K562 (cell line): ENCODE data around the gene VILL. TPM values are rescaled to one million over a fixed set of nuclear protein-coding genes. Genes with fewer than 3 reads are reported as not detected.

Experiments
- CBX3 ChIP-seq, 2 experiments: IDR thresholded peaks; 1 replicate in 1 of 2; 2 replicates in 1 of 2; pipeline ENCODE4 v1.6.1; 2012; ENCODE audit warnings: inconsistent platforms in 2 of 2, low read length in 2 of 2, borderline replicate concordance in 1 of 2, control low read depth in 1 of 2
- KAT2B ChIP-seq: IDR thresholded peaks from one replicate; pipeline ENCODE4 v1.6.1; 2012; ENCODE audit warnings: low read depth, mild to moderate bottlenecking, control low read depth, inconsistent platforms, low read length, moderate library complexity
- MAFF ChIP-seq: IDR thresholded peaks from 2 replicates; pipeline ENCODE4 v1.6.1; 2012; ENCODE audit warnings: low read length, improper control_type of control experiment
- NEUROD1 ChIP-seq: fragments of 150-350 bp; IDR thresholded peaks from 2 replicates; pipeline ENCODE4 v1.6.1; 2014; ENCODE audit warnings: borderline replicate concordance, low read length, low read depth; ENCODE audit not compliant: partially characterized antibody
- RAD21 ChIP-seq, 2 experiments: fragments of 250-450 bp in 1 of 2; fragments of 450-650 bp in 1 of 2; sonication (Bioruptor Pico) in 1 of 2; formaldehyde crosslinking in 1 of 2; IDR thresholded peaks in 1 of 2; conservative IDR thresholded peaks in 1 of 2; 2 replicates each; pipeline versions ENCODE4 v1.4.0 to v1.8.0; 2020 to 2022; ENCODE audit warnings: mild to moderate bottlenecking in 2 of 2, moderate library complexity in 1 of 2
- RBM25 ChIP-seq: fragments of 200-400 bp; formaldehyde crosslinking; IDR thresholded peaks from 2 replicates; pipeline ENCODE4 v1.6.1; 2018; ENCODE audit warnings: low read length, low read depth, moderate library complexity; ENCODE audit not compliant: severe bottlenecking
- SMAD3 ChIP-seq: fragments of 450-650 bp; formaldehyde crosslinking; conservative IDR thresholded peaks from 2 replicates; pipeline ENCODE4 v1.4.0; 2020; ENCODE audit warnings: mild to moderate bottlenecking
- TEAD1 ChIP-seq, 2 experiments: fragments of 450-650 bp in 1 of 2; sonication (generic) in 1 of 2; formaldehyde crosslinking; IDR thresholded peaks; 2 replicates each; pipeline versions ENCODE4 v1.4.0 to v1.8.0; 2020 to 2022; ENCODE audit warnings: mild to moderate bottlenecking in 2 of 2, missing genetic modification reagents in 1 of 2
- XRCC4 ChIP-seq: IDR thresholded peaks from one replicate; pipeline ENCODE4 v1.6.1; 2011; ENCODE audit not compliant: insufficient read depth, insufficient read length; ENCODE audit errors: extremely low read depth
- ZBTB1 ChIP-seq: sonication (generic); formaldehyde crosslinking; IDR thresholded peaks from 2 replicates; pipeline ENCODE4 v1.8.1; 2023; ENCODE audit warnings: missing genetic modification reagents, low read depth, mild to moderate bottlenecking, borderline replicate concordance
- ZNF24 ChIP-seq: fragments of 450-650 bp; IDR thresholded peaks from 2 replicates; pipeline ENCODE4 v1.6.1; 2016
- ZNF707 ChIP-seq: fragments of 250-450 bp; sonication (Bioruptor Pico); conservative IDR thresholded peaks from 2 replicates; pipeline ENCODE4 v1.8.0; 2022; ENCODE audit warnings: inconsistent platforms, mild to moderate bottlenecking, moderate library complexity
- polyA plus RNA-seq, 8 experiments: library from polyadenylated mRNA; depleted of rRNA in 4 of 8; stranded (reverse) in 5 of 8; unstranded in 3 of 8; fragments of >200 nt; fragmentation: Nextera tagmentation in 2 of 8; fragmentation: Illumina TruSeq in 1 of 8; extraction: Ambion mirVana in 2 of 8; extraction: Trizol in 1 of 8; gene quantifications; 2 replicates each; pipeline versions ENCODE4 v1.2.1 to v1.2.3, GENCODE V29; 2011 to 2014; ENCODE audit warnings: inconsistent platforms in 1 of 8, missing spikeins in 1 of 8
- total RNA-seq, 7 experiments: library from RNA; depleted of rRNA in 6 of 7; stranded (reverse); fragments of >200 nt in 6 of 7; fragmentation: Illumina TruSeq in 2 of 7; extraction: Trizol in 2 of 7; gene quantifications; 2 replicates each; pipeline versions ENCODE4 v1.2.1 to v1.2.3, GENCODE V29; 2011 to 2021; ENCODE audit warnings: low replicate concordance in 1 of 7
- TF ChIP-seq, protein P1 (sequence below): sonication (generic); formaldehyde crosslinking; IDR thresholded peaks from 2 replicates; pipeline ENCODE4 v1.8.1; 2023; ENCODE audit warnings: mild to moderate bottlenecking, missing genetic modification reagents
- TF ChIP-seq, protein P2 (sequence below), 2 experiments: fragments of 450-650 bp; formaldehyde crosslinking in 1 of 2; IDR thresholded peaks; 2 replicates each; pipeline versions ENCODE4 v1.4.0 to v1.6.1; 2014 to 2020; ENCODE audit warnings: mild to moderate bottlenecking in 2 of 2, borderline replicate concordance in 1 of 2, low read depth in 1 of 2
- TF ChIP-seq, protein P3 (sequence below): sonication (generic); formaldehyde crosslinking; IDR thresholded peaks from 2 replicates; pipeline ENCODE4 v1.8.0; 2023; ENCODE audit warnings: mild to moderate bottlenecking, missing genetic modification reagents

Gene VILL
- total and polyA plus RNA-seq, 9 of the 15 experiments (the other 6 are each of a cell fraction or from before 2014, with no cell fraction given), result 0.11 to 16.0 (median 8.8) TPM

DNA sequence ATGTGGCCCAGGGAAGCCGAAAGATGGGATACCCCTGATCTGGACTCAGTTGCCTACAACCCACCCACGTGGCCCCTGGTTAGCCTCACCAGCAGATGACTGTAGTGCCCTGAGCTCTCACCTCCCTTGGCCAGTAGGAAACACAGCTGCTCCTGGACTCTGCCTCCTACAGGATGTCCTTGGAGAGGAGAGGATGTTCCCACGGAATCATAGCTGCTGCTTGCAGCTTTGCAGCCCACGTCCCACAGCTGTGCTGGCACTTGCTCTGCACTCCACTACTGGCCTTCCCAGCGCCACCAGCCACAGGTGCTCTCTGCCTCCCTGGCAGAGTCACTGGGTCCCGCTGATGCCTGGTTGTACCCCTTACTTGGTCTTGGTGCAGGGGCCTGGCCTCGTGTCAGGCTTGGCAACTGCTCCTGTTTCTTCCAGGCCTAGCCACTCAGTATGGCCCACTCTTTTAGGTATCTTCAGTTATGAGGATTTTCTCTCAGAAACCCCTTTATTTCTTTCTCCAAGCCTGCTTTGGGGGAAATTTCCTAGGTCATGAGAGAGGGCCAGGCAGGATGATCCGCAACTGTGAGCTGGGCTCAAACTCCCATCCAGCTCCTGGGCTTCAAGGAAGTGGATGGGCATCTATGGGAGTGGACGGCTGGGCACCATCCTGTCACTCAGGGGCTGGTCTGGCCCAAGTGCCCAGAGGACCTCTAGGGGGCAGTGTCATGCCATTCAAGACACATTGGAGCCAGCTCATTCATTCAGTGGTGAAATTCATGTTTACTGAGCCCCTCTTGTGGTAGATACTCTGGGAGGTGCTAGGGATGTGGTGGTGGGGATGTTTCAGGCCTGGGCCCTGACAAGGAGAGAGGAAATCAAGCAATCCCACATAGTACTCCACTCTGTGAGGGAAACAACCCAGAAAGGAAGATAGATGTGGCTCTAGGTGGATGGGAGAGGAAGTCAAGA, 16.2 kb upstream of the VILL start (continued):
- TF ChIP-seq, protein P1, sequence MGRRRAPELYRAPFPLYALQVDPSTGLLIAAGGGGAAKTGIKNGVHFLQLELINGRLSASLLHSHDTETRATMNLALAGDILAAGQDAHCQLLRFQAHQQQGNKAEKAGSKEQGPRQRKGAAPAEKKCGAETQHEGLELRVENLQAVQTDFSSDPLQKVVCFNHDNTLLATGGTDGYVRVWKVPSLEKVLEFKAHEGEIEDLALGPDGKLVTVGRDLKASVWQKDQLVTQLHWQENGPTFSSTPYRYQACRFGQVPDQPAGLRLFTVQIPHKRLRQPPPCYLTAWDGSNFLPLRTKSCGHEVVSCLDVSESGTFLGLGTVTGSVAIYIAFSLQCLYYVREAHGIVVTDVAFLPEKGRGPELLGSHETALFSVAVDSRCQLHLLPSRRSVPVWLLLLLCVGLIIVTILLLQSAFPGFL (CRISPR knock-in tag), result peak; percentile 81; the same call in 1 of the 2 replicates
- TF ChIP-seq XRCC4 (no peak), RAD21 (CRISPR knock-in tag; conservative IDR thresholded peaks at IDR 0.05 in 1 of 2, IDR thresholded peaks at IDR 0.05 in 1 of 2) (peak; percentile 91 to 97), RBM25 (no peak), ZNF24 (peak; percentile 94), KAT2B (no peak), TEAD1 (CRISPR knock-in tag; IDR thresholded peaks at IDR 0.05) (no peak), MAFF (peak; percentile 1; the same call in 1 of the 2 replicates), SMAD3 (no peak), NEUROD1 (peak; percentile 20), CBX3 (IDR thresholded peaks at IDR 0.05; ENCODE audit: borderline replicate concordance in 1 of 2, low read length in 2 of 2) (no peak), ZBTB1 (CRISPR knock-in tag) (0 out of 2 replicates have a peak, but pooled peaks have one; percentile 55), ZNF707 (CRISPR knock-in tag) (no peak)
- TF ChIP-seq, protein P2, sequence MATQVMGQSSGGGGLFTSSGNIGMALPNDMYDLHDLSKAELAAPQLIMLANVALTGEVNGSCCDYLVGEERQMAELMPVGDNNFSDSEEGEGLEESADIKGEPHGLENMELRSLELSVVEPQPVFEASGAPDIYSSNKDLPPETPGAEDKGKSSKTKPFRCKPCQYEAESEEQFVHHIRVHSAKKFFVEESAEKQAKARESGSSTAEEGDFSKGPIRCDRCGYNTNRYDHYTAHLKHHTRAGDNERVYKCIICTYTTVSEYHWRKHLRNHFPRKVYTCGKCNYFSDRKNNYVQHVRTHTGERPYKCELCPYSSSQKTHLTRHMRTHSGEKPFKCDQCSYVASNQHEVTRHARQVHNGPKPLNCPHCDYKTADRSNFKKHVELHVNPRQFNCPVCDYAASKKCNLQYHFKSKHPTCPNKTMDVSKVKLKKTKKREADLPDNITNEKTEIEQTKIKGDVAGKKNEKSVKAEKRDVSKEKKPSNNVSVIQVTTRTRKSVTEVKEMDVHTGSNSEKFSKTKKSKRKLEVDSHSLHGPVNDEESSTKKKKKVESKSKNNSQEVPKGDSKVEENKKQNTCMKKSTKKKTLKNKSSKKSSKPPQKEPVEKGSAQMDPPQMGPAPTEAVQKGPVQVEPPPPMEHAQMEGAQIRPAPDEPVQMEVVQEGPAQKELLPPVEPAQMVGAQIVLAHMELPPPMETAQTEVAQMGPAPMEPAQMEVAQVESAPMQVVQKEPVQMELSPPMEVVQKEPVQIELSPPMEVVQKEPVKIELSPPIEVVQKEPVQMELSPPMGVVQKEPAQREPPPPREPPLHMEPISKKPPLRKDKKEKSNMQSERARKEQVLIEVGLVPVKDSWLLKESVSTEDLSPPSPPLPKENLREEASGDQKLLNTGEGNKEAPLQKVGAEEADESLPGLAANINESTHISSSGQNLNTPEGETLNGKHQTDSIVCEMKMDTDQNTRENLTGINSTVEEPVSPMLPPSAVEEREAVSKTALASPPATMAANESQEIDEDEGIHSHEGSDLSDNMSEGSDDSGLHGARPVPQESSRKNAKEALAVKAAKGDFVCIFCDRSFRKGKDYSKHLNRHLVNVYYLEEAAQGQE (IDR thresholded peaks at IDR 0.05; ENCODE audit: borderline replicate concordance), result peak; percentile 92
- TF ChIP-seq, protein P2 (CRISPR knock-in tag; IDR thresholded peaks at IDR 0.05; ENCODE audit: low read depth), result no peak
- TF ChIP-seq, protein P3, sequence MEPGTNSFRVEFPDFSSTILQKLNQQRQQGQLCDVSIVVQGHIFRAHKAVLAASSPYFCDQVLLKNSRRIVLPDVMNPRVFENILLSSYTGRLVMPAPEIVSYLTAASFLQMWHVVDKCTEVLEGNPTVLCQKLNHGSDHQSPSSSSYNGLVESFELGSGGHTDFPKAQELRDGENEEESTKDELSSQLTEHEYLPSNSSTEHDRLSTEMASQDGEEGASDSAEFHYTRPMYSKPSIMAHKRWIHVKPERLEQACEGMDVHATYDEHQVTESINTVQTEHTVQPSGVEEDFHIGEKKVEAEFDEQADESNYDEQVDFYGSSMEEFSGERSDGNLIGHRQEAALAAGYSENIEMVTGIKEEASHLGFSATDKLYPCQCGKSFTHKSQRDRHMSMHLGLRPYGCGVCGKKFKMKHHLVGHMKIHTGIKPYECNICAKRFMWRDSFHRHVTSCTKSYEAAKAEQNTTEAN (CRISPR knock-in tag), result peak; percentile 38; the same call in 1 of the 2 replicates
